Ishikawa (cell line): ENCODE measurements around the gene RETN.
A peak's percentile ranks its signal among the peaks of the same experiment; 100 is the strongest.

Experiments used
- CEBPB ChIP-seq: IDR thresholded peaks from 2 replicates; pipeline ENCODE4 v1.6.1; 2012
- CREB1 ChIP-seq: IDR thresholded peaks from 2 replicates; pipeline ENCODE4 v1.6.1; 2012; ENCODE audit warnings: low read depth
- EGR1 ChIP-seq: IDR thresholded peaks from 2 replicates; pipeline ENCODE4 v1.6.1; 2012
- EP300 ChIP-seq: IDR thresholded peaks from 2 replicates; pipeline ENCODE4 v1.6.1; 2012; ENCODE audit warnings: borderline replicate concordance
- FOXM1 ChIP-seq: IDR thresholded peaks from 2 replicates; pipeline ENCODE4 v1.6.1; 2012; ENCODE audit warnings: low read depth, borderline replicate concordance
- NFIC ChIP-seq: IDR thresholded peaks from 2 replicates; pipeline ENCODE4 v1.6.1; 2012
- RAD21 ChIP-seq: IDR thresholded peaks from 2 replicates; pipeline ENCODE4 v1.6.1; 2012; ENCODE audit warnings: low read depth
- TAF1 ChIP-seq: IDR thresholded peaks from 2 replicates; pipeline ENCODE4 v1.6.1; 2012; ENCODE audit warnings: low read depth, mild to moderate bottlenecking
- TCF12 ChIP-seq: IDR thresholded peaks from 2 replicates; pipeline ENCODE4 v1.6.1; 2012; ENCODE audit warnings: low read depth
- TEAD4 ChIP-seq: IDR thresholded peaks from 2 replicates; pipeline ENCODE4 v1.6.1; 2012
- YY1 ChIP-seq: IDR thresholded peaks from 2 replicates; pipeline ENCODE4 v1.6.1; 2012; ENCODE audit warnings: low read depth
- ZBTB7A ChIP-seq: IDR thresholded peaks from 2 replicates; pipeline ENCODE4 v1.6.1; 2012; ENCODE audit warnings: low read depth
- TF ChIP-seq, protein P1 (sequence below): IDR thresholded peaks from 2 replicates; pipeline ENCODE4 v1.6.1; 2012; ENCODE audit warnings: low read depth, mild to moderate bottlenecking
- TF ChIP-seq, protein P2 (sequence below): IDR thresholded peaks from 2 replicates; pipeline ENCODE4 v1.6.1; 2012
- TF ChIP-seq, protein P3 (sequence below): IDR thresholded peaks from 2 replicates; pipeline ENCODE4 v1.6.1; 2012

RETN gene

DNA sequence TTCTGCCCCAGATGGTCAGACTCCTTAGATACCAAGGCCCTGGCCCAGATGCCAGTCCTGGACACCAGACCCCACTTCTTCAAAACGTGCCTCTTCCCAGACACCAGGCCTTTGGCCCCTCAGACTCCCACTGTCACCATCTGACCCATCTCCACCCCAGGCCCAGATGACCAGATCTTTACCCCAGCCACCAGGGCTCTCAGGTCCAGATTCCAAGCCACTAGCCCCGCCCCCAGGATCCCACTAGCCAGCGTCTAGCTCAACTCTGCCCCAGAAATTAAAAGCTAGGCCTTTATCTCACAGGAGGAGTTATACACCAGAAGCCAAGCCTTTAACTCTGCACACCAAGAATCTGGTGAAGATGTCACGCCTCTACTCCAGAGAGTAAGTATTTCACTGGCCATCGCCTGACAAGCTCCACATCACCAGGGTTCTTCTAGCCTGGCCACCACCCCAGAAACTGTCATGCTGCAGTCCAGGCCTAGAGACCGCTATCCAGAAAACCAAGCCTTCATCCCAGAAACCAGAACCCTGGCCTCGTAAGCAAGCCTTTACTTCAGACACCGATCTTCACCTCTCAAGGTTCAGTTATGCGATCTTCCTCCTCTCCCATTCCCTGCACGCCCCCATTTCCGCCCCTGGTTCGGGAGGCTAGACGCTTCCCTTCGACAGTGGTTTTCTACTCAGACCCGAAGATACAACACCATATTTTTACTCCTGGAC is 40.1 kb upstream of the RETN start:
- TF ChIP-seq EP300 (no peak), TEAD4 (no peak), FOXM1 (no peak), EGR1 (no peak), YY1 (no peak), TCF12 (no peak), CEBPB (no peak), NFIC (no peak), TAF1 (no peak), RAD21 (no peak), ZBTB7A (no peak), CREB1 (no peak)
- TF ChIP-seq, protein P1, sequence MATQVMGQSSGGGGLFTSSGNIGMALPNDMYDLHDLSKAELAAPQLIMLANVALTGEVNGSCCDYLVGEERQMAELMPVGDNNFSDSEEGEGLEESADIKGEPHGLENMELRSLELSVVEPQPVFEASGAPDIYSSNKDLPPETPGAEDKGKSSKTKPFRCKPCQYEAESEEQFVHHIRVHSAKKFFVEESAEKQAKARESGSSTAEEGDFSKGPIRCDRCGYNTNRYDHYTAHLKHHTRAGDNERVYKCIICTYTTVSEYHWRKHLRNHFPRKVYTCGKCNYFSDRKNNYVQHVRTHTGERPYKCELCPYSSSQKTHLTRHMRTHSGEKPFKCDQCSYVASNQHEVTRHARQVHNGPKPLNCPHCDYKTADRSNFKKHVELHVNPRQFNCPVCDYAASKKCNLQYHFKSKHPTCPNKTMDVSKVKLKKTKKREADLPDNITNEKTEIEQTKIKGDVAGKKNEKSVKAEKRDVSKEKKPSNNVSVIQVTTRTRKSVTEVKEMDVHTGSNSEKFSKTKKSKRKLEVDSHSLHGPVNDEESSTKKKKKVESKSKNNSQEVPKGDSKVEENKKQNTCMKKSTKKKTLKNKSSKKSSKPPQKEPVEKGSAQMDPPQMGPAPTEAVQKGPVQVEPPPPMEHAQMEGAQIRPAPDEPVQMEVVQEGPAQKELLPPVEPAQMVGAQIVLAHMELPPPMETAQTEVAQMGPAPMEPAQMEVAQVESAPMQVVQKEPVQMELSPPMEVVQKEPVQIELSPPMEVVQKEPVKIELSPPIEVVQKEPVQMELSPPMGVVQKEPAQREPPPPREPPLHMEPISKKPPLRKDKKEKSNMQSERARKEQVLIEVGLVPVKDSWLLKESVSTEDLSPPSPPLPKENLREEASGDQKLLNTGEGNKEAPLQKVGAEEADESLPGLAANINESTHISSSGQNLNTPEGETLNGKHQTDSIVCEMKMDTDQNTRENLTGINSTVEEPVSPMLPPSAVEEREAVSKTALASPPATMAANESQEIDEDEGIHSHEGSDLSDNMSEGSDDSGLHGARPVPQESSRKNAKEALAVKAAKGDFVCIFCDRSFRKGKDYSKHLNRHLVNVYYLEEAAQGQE, result no peak
- TF ChIP-seq, protein P2, sequence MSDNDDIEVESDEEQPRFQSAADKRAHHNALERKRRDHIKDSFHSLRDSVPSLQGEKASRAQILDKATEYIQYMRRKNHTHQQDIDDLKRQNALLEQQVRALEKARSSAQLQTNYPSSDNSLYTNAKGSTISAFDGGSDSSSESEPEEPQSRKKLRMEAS, result no peak
- TF ChIP-seq, protein P3, sequence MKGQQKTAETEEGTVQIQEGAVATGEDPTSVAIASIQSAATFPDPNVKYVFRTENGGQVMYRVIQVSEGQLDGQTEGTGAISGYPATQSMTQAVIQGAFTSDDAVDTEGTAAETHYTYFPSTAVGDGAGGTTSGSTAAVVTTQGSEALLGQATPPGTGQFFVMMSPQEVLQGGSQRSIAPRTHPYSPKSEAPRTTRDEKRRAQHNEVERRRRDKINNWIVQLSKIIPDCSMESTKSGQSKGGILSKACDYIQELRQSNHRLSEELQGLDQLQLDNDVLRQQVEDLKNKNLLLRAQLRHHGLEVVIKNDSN, result no peak

DNA sequence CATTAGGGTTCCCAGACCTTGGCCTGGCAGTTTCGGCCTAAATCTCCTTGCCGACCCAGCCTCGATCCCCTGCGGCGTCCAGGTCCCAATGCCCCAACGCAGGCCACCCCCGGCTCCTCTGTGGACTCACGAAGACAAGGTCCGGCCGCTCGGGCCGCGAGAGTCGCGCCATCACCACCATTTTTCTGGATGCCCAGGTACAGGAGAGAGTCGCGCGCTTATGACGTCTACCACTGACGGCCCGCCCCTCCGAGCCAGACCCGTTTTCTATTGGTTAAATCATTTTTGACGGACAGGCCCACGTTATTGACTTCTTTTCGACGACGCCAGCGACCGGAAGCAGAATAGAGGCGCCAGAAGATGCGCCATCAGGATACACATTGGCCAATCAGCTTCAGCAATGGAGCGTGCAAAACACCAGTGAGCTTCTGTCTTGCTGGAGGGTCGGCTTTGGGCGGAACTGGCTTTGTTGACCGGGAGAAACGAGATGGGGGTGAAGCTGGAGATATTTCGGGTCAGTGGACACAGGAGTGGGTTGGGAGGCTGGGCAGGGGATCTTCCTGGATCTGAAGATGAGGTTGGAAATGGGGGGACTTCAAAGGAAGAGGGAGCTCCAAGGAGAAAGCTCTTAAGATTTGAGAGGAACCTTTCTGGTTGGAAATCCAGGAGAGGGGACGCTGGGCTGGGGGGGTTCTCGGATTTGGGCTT is 39.3 kb upstream of the RETN start, which contains the start of the genes PET100 and XAB2:
Gene PET100 (plus strand): TSS at position 447 of the 708 bp plus-strand sequence. CDS start 41 bp downstream, at position 488.
Gene XAB2 (minus strand): TSS at position 199 of the 708 bp plus-strand sequence. CDS start 18 bp downstream, at position 181.
- TF ChIP-seq YY1 (peak; percentile 92), EGR1 (no peak), TCF12 (no peak; the same call in 1 of the 2 replicates), CREB1 (peak; percentile 98), TEAD4 (no peak), EP300 (no peak), NFIC (0 out of 2 replicates have a peak, but pooled peaks have one; percentile 6), ZBTB7A (no peak), RAD21 (no peak), TAF1 (peak; percentile 64), CEBPB (no peak), FOXM1 (peak; percentile 26; the same call in 1 of the 2 replicates)
- TF ChIP-seq, protein P1, result no peak
- TF ChIP-seq, protein P2, result peak; percentile 68
- TF ChIP-seq, protein P3, result peak; percentile 29; the same call in 1 of the 2 replicates

DNA sequence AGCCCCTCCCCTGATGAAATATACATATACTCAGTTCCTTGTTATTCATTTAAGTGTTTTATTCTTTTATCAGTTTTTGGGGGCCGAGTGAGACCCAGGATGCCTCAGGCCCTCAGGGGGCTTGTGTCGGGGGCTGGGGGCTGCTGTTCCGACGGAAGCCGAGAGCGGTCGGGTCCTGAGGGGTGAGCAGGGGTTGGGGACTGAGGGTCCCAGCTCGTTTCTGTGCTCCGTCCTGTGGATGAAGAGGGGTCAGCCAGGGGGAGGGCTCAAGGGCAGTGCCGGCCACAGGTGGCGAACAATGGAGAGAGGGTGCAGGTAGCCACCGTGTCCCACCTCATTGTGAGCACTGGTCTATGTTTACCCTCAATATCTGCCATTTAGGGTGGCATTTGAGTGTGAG is 37.3 kb upstream of the RETN start:
- TF ChIP-seq YY1 (no peak), ZBTB7A (no peak), NFIC (no peak), TAF1 (no peak), RAD21 (no peak), CEBPB (no peak), EGR1 (no peak), CREB1 (no peak), TEAD4 (no peak), EP300 (no peak), FOXM1 (no peak), TCF12 (no peak)
- TF ChIP-seq, protein P3, result no peak
- TF ChIP-seq, protein P1, result no peak
- TF ChIP-seq, protein P2, result no peak
